PC-9 (cell line): ENCODE results near the gene C10orf62. TPM values are rescaled to one million over a fixed set of nuclear protein-coding genes. Genes with fewer than 3 reads are reported as not detected.
"Not testable (repeated sequence)": the region's sequence is repeated elsewhere in the genome, so short reads cannot be mapped to it uniquely, and the experiment has no call there.

Source experiments
- BruUV-seq: library from RNA; stranded (reverse); fragments of 400-500 nt; replicated peaks from 2 replicates; lab custom pipeline; 2021; lab: Mats Ljungman, UMichigan
- CTCF ChIA-PET: fragments of 300-600 bp; sonication (Branson Sonifier 250); formaldehyde crosslinking; loops from one replicate; lab custom pipeline; 2022; ENCODE audit warnings: antibody characterized with exemption; lab: Charles Lee
- POLR2A ChIA-PET: fragments of 300-600 bp; sonication (Branson Sonifier 250); formaldehyde crosslinking; loops from one replicate; lab custom pipeline; 2022; ENCODE audit warnings: antibody characterized with exemption; ENCODE audit not compliant: unreplicated experiment; lab: Charles Lee
- DNase-seq, 2 experiments: peaks; one replicate each; pipeline versions ENCODE4 v3.0.0 to v3.0.0-alpha.2; 2015 to 2022; ENCODE audit warnings: mixed read lengths in 1 of 2
- H2AFZ ChIP-seq: fragments of 200-600 bp; sonication (generic); 2 replicates; pipeline ENCODE4 v1.8.1; 2017; ENCODE audit warnings: antibody characterized with exemption
- H3F3A ChIP-seq: fragments of 200-600 bp; sonication (generic); 2 replicates; pipeline ENCODE4 v1.8.1; 2017; ENCODE audit warnings: antibody characterized with exemption, mild to moderate bottlenecking, low read depth; ENCODE audit not compliant: insufficient read depth
- H3K27ac ChIP-seq: fragments of 200-600 bp; sonication (generic); 2 replicates; pipeline ENCODE4 v1.6.1; 2016; ENCODE audit warnings: mixed run types
- H3K27me3 ChIP-seq: fragments of 200-600 bp; sonication (generic); 2 replicates; pipeline ENCODE4 v1.6.1; 2016; ENCODE audit warnings: low read depth, mixed run types; ENCODE audit not compliant: insufficient read depth
- H3K36me3 ChIP-seq: fragments of 200-600 bp; sonication (generic); 2 replicates; pipeline ENCODE4 v1.6.1; 2016; ENCODE audit warnings: low read depth, mixed run types
- H3K4me1 ChIP-seq: fragments of 200-600 bp; sonication (generic); replicated peaks from 2 replicates; pipeline ENCODE4 v1.6.1; 2016; ENCODE audit warnings: mixed run types; ENCODE audit not compliant: insufficient read depth
- H3K4me2 ChIP-seq: fragments of 200-600 bp; sonication (generic); 2 replicates; pipeline ENCODE4 v1.6.1; 2017; ENCODE audit warnings: mixed run types
- H3K4me3 ChIP-seq: fragments of 200-600 bp; sonication (generic); 2 replicates; pipeline ENCODE4 v1.6.1; 2016; ENCODE audit warnings: mixed run types
- H3K79me2 ChIP-seq: fragments of 200-600 bp; sonication (generic); 2 replicates; pipeline ENCODE4 v1.6.1; 2017; ENCODE audit warnings: low read depth, mixed run types
- H3K9me2 ChIP-seq: fragments of 200-600 bp; sonication (generic); 2 replicates; pipeline ENCODE4 v1.8.1; 2017; ENCODE audit warnings: mild to moderate bottlenecking; ENCODE audit not compliant: insufficient read depth
- H3K9me3 ChIP-seq: fragments of 200-600 bp; sonication (generic); 2 replicates; pipeline ENCODE4 v1.8.1; 2016; ENCODE audit warnings: low read depth; ENCODE audit not compliant: insufficient read depth
- H4K20me1 ChIP-seq: fragments of 200-600 bp; sonication (generic); 2 replicates; pipeline ENCODE4 v1.8.1; 2017; ENCODE audit not compliant: insufficient read depth
- EZH2 ChIP-seq: fragments of 200-600 bp; sonication (generic); IDR thresholded peaks from 2 replicates; pipeline ENCODE4 v1.8.0; 2017; ENCODE audit warnings: antibody characterized with exemption, low read depth
- intact Hi-C: fragments of 100-400 bp; cut with micrococcal nuclease; formaldehyde crosslinking; loops from one replicate; pipeline ENCODE4 v1.10.0; 2022; ENCODE audit not compliant: unreplicated experiment
- total RNA-seq: library from RNA; stranded (reverse); gene quantifications from 2 replicates; pipeline ENCODE4 v1.2.3, GENCODE V29; 2021
- TF ChIP-seq, protein P1 (sequence below): fragments of 200-600 bp; sonication (generic); conservative IDR thresholded peaks from 2 replicates; pipeline ENCODE4 v1.6.1; 2017; ENCODE audit warnings: mixed run types, antibody characterized with exemption, mild to moderate bottlenecking, moderate library complexity

The C10orf62 gene
- total RNA-seq, 1 experiment from 2014 or later, result 0.59 TPM

DNA sequence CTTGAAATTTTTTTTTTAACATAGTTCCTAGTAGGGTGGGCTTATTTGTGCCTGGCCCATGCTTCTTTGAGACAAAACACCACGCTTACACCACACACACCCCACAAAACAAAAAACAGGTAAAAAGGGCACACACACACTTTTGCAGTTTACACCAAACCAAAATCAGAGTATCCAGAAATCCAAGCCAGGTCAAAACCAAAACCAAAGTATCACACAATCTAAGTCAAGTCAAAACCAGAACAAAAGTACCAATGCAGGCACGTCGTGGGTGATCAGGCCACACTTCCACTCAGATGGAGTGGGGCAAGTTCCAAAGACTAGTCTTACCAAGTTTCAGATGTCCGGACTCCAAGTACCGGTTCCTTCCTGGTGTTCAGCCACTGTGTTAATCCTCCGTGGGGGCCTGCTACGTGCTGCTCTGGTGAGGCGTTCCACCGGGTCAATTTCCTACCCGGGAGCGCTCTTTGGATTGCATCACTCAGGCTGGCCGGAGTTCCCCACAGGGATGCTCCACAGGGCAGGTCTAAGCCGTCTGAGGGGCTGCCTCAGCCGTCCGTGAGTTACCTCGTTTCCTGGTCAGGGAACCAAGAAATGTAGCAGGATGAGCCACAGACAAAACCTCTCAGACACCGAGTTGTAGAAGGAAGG, 28.7 kb upstream of the C10orf62 start:
- H3K9me2 ChIP-seq, H4K20me1 ChIP-seq, H3K27ac ChIP-seq, H3F3A ChIP-seq, H3K36me3 ChIP-seq, POLR2A ChIA-PET, H2AFZ ChIP-seq, CTCF ChIA-PET, intact Hi-C loops, H3K4me2 ChIP-seq, H3K4me3 ChIP-seq, H3K4me1 ChIP-seq, H3K9me3 ChIP-seq, H3K79me2 ChIP-seq, H3K27me3 ChIP-seq, DNase-seq, BruUV-seq: not testable (repeated sequence)

DNA sequence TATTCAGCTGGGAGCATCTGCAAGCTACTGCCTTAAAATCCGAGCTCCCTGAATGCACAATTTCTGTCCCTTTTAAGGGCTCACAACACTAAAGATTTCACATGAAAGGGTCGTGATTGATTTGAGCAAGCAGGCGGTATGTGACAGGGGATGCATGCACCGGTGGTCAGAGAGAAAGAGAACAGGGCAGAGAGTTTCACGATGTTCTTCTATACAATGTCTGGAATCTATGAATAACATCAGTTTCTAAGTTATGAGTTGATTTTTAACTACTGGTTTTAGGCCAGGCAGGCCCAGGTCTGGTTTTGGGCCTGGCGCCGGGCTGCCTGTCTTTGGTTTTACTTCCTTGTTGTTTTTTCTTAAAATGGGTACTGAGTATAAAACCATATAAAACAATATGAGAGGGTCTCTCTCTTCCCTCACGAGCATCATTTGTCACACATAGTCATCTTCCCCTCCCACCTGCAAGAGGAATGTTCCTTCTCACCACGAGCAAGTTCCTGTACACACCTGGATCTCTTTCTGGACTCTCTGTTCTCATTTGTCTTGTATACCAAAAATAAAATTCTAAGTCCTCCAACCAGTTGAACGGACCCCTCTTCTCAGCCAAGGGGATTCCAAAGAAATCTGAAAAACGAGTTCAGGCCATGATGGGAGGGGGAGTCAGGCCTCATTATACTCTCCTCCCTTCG, 28.0 kb upstream of the C10orf62 start:
- CTCF ChIA-PET, H3K9me3 ChIP-seq, H3K4me3 ChIP-seq, H2AFZ ChIP-seq, intact Hi-C loops, POLR2A ChIA-PET, H4K20me1 ChIP-seq, DNase-seq, H3K4me2 ChIP-seq, H3K79me2 ChIP-seq, H3K36me3 ChIP-seq, BruUV-seq, H3K27me3 ChIP-seq, H3K9me2 ChIP-seq, H3K27ac ChIP-seq, H3F3A ChIP-seq: not testable (repeated sequence)
- peaks cover 17% of the 10 kb centered on the region for H3K4me1 ChIP-seq

DNA sequence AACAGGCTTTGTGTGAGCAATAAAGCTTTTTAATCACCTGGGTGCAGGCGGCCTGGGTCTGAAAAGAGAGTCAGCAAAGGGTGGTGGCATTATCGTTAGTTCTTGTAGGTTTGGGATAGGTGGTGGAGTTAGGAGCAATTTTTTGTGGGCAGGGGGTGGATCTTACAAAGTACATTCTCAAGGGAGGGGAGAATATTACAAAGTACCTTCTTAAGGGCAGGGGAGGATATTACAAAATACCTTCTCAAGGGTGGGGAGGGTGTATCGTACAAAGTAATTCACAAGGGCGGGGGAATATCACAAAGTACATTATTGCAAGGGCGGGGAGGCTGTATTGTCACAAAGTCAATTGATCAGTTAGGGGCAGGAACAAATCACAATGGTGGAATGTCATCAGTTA, 27.2 kb upstream of the C10orf62 start:
- intact Hi-C loops, H3K9me2 ChIP-seq, H3K27me3 ChIP-seq, H3K9me3 ChIP-seq, DNase-seq, H3F3A ChIP-seq, H3K4me3 ChIP-seq, H3K79me2 ChIP-seq, POLR2A ChIA-PET, H3K27ac ChIP-seq, H2AFZ ChIP-seq, CTCF ChIA-PET, H4K20me1 ChIP-seq, H3K36me3 ChIP-seq, BruUV-seq, H3K4me2 ChIP-seq: not testable (repeated sequence)
- H3K4me1 ChIP-seq, result peaks cover 23% of the 10 kb centered on the region

DNA sequence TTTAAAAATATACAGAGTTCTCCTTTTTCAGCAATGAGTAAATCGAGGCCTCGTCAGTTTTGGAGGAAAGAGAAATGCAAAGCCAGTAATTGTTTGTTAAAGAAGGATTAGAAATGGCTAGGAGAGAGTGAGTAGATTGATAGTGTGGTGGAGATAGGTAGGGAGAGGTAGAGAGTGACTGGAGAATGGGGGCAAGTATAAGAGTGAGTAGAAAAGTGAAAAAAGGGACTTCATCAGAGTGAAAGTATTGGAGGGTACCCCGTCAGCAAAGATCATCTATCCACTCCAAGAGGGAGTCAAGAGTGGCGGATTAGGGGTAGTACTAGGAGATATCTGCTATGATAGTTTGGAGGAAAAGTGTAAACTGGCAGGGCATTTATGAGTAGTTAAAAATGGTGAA, 26.2 kb upstream of the C10orf62 start:
- H3F3A ChIP-seq, result peaks cover 9% of the 10 kb centered on the region; the same call in 1 of the 2 replicates
- no peak overlapping the region for H3K27ac ChIP-seq
- no peak overlapping the region for H2AFZ ChIP-seq
- H3K4me2 ChIP-seq, result no peak overlapping the region
- H3K79me2 ChIP-seq, result no peaks in the 10 kb centered on the region
- H3K4me1 ChIP-seq, result peaks cover 23% of the 10 kb centered on the region
- no peaks in the 10 kb centered on the region for H3K9me3 ChIP-seq
- no TSS peak for BruUV-seq
- no peak overlapping the region for H3K4me3 ChIP-seq
- no peaks in the 10 kb centered on the region for H3K9me2 ChIP-seq
- H3K27me3 ChIP-seq, result no peaks in the 10 kb centered on the region
- intact Hi-C loops, result no loop called here
- POLR2A ChIA-PET, result no interaction called here
- TF ChIP-seq EZH2, result no peak
- TF ChIP-seq, protein P1, sequence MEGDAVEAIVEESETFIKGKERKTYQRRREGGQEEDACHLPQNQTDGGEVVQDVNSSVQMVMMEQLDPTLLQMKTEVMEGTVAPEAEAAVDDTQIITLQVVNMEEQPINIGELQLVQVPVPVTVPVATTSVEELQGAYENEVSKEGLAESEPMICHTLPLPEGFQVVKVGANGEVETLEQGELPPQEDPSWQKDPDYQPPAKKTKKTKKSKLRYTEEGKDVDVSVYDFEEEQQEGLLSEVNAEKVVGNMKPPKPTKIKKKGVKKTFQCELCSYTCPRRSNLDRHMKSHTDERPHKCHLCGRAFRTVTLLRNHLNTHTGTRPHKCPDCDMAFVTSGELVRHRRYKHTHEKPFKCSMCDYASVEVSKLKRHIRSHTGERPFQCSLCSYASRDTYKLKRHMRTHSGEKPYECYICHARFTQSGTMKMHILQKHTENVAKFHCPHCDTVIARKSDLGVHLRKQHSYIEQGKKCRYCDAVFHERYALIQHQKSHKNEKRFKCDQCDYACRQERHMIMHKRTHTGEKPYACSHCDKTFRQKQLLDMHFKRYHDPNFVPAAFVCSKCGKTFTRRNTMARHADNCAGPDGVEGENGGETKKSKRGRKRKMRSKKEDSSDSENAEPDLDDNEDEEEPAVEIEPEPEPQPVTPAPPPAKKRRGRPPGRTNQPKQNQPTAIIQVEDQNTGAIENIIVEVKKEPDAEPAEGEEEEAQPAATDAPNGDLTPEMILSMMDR, result no peak
- H3K36me3 ChIP-seq, result no peaks in the 10 kb centered on the region
- CTCF ChIA-PET, result no interaction called here
- no peak for DNase-seq
- no peaks in the 10 kb centered on the region for H4K20me1 ChIP-seq
